HUDEP-2 (cell line): Measurements from ENCODE around the gene DHCR7.

ENCODE experiments used
- DNase-seq, 76 experiments: peaks; one replicate each; lab custom pipeline; 2025; ENCODE audit not compliant: unreplicated experiment in 76 of 76; lab: John Stamatoyannopoulos, UW

The DHCR7 gene

GRCh38 chr11:71442880-71443279 is 5.3 kb downstream of the DHCR7 start:
- no peak for DNase-seq

GRCh38 chr11:71442123-71442522 is 6.1 kb downstream of the DHCR7 start:
- DNase-seq = no peak

GRCh38 chr11:71441251-71441650 is 6.9 kb downstream of the DHCR7 start:
- DNase-seq = no peak

GRCh38 chr11:71440021-71440755 is 8.0 kb downstream of the DHCR7 start:
- no peak for DNase-seq

GRCh38 chr11:71438650-71439049 is 9.5 kb downstream of the DHCR7 start:
- DNase-seq = no peak

GRCh38 chr11:71437879-71438278 is 10.3 kb downstream of the DHCR7 start:
- no peak for DNase-seq

GRCh38 chr11:71437399-71437798 is 10.8 kb downstream of the DHCR7 start:
- no peak for DNase-seq

GRCh38 chr11:71436861-71437260 is 11.3 kb downstream of the DHCR7 start:
- no peak for DNase-seq

- DNase-seq = no peak
Measured at GRCh38 chr11:71435278-71435951, 12.8 kb downstream of the DHCR7 start.

GRCh38 chr11:71434576-71435130 is 13.5 kb downstream of the DHCR7 start:
- no peak for DNase-seq

GRCh38 chr11:71433648-71434450 is 14.3 kb downstream of the DHCR7 start:
- no peak for DNase-seq

- no peak for DNase-seq
Measured at GRCh38 chr11:71432761-71433647, 15.2 kb downstream of the DHCR7 start.

- DNase-seq = no peak
Measured at GRCh38 chr11:71431271-71431670, 16.9 kb downstream of the DHCR7 start.

GRCh38 chr11:71430166-71430565 is 18.0 kb downstream of the DHCR7 start:
- no peak for DNase-seq

- no peak for DNase-seq
Measured at GRCh38 chr11:71429701-71430100, 18.5 kb downstream of the DHCR7 start.

- no peak for DNase-seq
Measured at GRCh38 chr11:71428861-71429435, 19.2 kb downstream of the DHCR7 start.

GRCh38 chr11:71426413-71426812 is 21.8 kb downstream of the DHCR7 start:
- no peak for DNase-seq

GRCh38 chr11:71425860-71426259 is 22.3 kb downstream of the DHCR7 start:
- no peak for DNase-seq

- no peak for DNase-seq
Measured at GRCh38 chr11:71425409-71425808, 22.8 kb downstream of the DHCR7 start.
